ENCODE measurements around the gene ATN1. TPM values are rescaled to one million over a fixed set of nuclear protein-coding genes. Genes with fewer than 3 reads are reported as not detected.

The ATN1 gene
- polyA plus RNA-seq, 3 donors = 0.40 to 10.6 TPM; not detected in 1

DNA sequence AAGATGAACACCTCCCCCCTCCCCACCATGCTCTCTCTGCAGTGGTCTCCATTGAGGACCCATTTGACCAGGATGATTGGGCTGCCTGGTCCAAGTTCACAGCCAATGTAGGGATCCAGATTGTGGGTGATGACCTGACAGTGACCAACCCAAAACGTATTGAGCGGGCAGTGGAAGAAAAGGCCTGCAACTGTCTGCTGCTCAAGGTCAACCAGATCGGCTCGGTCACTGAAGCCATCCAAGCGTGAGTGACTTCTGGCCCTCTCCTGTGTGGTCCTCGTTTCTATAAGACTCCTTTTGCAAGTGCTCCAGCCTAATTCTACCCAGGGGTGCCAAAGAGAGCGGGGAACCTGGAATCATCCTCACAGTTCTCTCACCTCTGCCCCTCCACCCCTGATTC lies 6.2 kb upstream of the ATN1 start:
- Histone ChIP-seq H3K4me3 (replicated peaks in 1 of 3; ENCODE audit: low read depth in 2 of 3, low read length in 3 of 3) (no peak overlapping the region), H3K36me3 (replicated peaks in 1 of 2; ENCODE audit: control insufficient read depth in 1 of 2, insufficient read depth in 2 of 2, low read length in 2 of 2) (no peaks in the 10 kb centered on the region), H3K27ac (ENCODE audit: low read depth in 1 of 2, low read length in 2 of 2) (no peak overlapping the region), H3K27me3 (ENCODE audit: control insufficient read depth in 2 of 2, insufficient read depth in 2 of 2, low read length in 2 of 2) (peaks cover 0 to 30% of the 10 kb centered on the region in 2 donors), H3K9ac (ENCODE audit: insufficient read depth, low read length, poor library complexity, severe bottlenecking) (no peak overlapping the region), H3K9me3 (replicated peaks in 1 of 2; ENCODE audit: control insufficient read depth in 1 of 2, insufficient read depth in 1 of 2, low read length in 2 of 2) (no peaks in the 10 kb centered on the region), H4K20me1 (ENCODE audit: insufficient read depth, low read length) (no peaks in the 10 kb centered on the region), H3K4me1 (ENCODE audit: control insufficient read depth in 1 of 2, insufficient read depth in 2 of 2, low read length in 2 of 2) (peaks cover 31 to 33% of the 10 kb centered on the region in 2 donors), H2AFZ (ENCODE audit: insufficient read depth, low read depth, low read length, poor library complexity, severe bottlenecking) (no peak overlapping the region), H3K4me2 (replicated peaks; ENCODE audit: extremely low read depth, low read length, poor library complexity, severe bottlenecking) (no peak overlapping the region), H3K79me2 (ENCODE audit: insufficient read depth, low read length) (no peaks in the 10 kb centered on the region)
- peaks cover 0 to 2% (median 0%) of the 10 kb centered on the region in 7 donors for H3K9me3 Mint-ChIP-seq
- WGBS (ENCODE audit: insufficient coverage) = 97% methylated on average over 7 of the region's 7 CpGs
- peaks cover 31% of the 10 kb centered on the region for H3K4me1 Mint-ChIP-seq
- H3K36me3 Mint-ChIP-seq = peaks cover 0 to 2% of the 10 kb centered on the region in 2 donors
- TF ChIP-seq, protein P1, sequence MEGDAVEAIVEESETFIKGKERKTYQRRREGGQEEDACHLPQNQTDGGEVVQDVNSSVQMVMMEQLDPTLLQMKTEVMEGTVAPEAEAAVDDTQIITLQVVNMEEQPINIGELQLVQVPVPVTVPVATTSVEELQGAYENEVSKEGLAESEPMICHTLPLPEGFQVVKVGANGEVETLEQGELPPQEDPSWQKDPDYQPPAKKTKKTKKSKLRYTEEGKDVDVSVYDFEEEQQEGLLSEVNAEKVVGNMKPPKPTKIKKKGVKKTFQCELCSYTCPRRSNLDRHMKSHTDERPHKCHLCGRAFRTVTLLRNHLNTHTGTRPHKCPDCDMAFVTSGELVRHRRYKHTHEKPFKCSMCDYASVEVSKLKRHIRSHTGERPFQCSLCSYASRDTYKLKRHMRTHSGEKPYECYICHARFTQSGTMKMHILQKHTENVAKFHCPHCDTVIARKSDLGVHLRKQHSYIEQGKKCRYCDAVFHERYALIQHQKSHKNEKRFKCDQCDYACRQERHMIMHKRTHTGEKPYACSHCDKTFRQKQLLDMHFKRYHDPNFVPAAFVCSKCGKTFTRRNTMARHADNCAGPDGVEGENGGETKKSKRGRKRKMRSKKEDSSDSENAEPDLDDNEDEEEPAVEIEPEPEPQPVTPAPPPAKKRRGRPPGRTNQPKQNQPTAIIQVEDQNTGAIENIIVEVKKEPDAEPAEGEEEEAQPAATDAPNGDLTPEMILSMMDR (IDR thresholded peaks at IDR 0.05) = no peak
- intact Hi-C loops (cut with micrococcal nuclease) = loop anchor here (5.0 kb wide), 3 partner anchors 171 to 191 kb away; partner anchors contain the start of genes C1R (in 2 of the 2) and C1RL (in 1 of the 2)
- H3K27ac Mint-ChIP-seq = peak overlapping the region in 1 of 7 donors; percentile 35
- DNase-seq = no peak
- H3K27me3 Mint-ChIP-seq (ENCODE audit: low read depth in 3 of 3) = peaks cover 43 to 48% (median 48%) of the 10 kb centered on the region in 3 donors
- peak overlapping the region in 1 of 2 donors; percentile 63 for H3K4me3 Mint-ChIP-seq

DNA sequence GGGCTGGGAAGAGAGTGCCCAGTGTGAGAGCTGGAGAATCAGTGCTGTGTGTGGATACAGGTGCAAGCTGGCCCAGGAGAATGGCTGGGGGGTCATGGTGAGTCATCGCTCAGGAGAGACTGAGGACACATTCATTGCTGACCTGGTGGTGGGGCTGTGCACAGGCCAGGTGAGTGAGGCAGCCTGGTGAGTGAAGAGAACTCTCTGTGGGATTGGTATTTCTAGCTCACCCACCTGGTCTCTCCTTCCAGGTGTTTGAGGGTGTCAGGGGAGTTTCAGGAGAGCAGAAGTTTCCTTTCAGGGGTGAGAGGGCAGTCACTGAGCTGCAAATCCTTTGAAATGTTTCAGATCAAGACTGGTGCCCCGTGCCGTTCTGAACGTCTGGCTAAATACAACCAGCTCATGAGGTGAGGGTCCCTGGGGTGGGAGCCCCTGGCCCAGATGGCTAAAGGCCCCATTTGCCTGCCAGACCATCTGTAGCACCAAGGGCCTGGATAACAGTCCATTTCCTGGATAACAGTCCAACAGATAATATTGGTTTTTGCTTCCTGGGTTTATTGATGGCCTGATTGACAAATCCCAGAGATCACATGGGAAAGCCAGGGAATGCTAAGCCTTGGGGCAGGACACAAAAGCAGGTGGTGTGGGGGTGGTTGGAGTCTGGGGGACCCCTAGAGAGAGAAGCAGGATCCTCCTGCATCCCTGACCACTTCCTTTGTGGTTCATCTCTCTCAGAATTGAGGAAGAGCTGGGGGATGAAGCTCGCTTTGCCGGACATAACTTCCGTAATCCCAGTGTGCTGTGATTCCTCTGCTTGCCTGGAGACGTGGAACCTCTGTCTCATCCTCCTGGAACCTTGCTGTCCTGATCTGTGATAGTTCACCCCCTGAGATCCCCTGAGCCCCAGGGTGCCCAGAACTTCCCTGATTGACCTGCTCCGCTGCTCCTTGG lies 5.5 kb upstream of the ATN1 start:
- H2AFZ ChIP-seq (ENCODE audit: insufficient read depth, low read depth, low read length, poor library complexity, severe bottlenecking) = no peak overlapping the region
- peaks cover 37% of the 10 kb centered on the region for H3K4me1 Mint-ChIP-seq
- no peaks in the 10 kb centered on the region for H4K20me1 ChIP-seq (ENCODE audit: insufficient read depth, low read length)

More for the DNA sequence above, 5.5 kb upstream of the ATN1 start:
- TF ChIP-seq, protein P1 (IDR thresholded peaks at IDR 0.05) = no peak
- Histone ChIP-seq H3K79me2 (ENCODE audit: insufficient read depth, low read length) (no peaks in the 10 kb centered on the region), H3K4me3 (replicated peaks in 1 of 3; ENCODE audit: low read depth in 2 of 3, low read length in 3 of 3) (peak overlapping the region in 2 of 3 experiments; percentile 2 to 53), H3K27ac (ENCODE audit: low read depth in 1 of 2, low read length in 2 of 2) (peak overlapping the region in 1 of 2 donors; percentile 7), H3K9me3 (replicated peaks in 1 of 2; ENCODE audit: control insufficient read depth in 1 of 2, insufficient read depth in 1 of 2, low read length in 2 of 2) (no peaks in the 10 kb centered on the region), H3K9ac (ENCODE audit: insufficient read depth, low read length, poor library complexity, severe bottlenecking) (no peak overlapping the region), H3K36me3 (replicated peaks in 1 of 2; ENCODE audit: control insufficient read depth in 1 of 2, insufficient read depth in 2 of 2, low read length in 2 of 2) (no peaks in the 10 kb centered on the region), H3K4me1 (ENCODE audit: control insufficient read depth in 1 of 2, insufficient read depth in 2 of 2, low read length in 2 of 2) (peaks cover 36 to 40% of the 10 kb centered on the region in 2 donors), H3K27me3 (ENCODE audit: control insufficient read depth in 2 of 2, insufficient read depth in 2 of 2, low read length in 2 of 2) (peaks cover 3 to 33% of the 10 kb centered on the region in 2 donors), H3K4me2 (replicated peaks; ENCODE audit: extremely low read depth, low read length, poor library complexity, severe bottlenecking) (peak overlapping the region; percentile 55)
- Mint-ChIP-seq H3K9me3 (peaks cover 0 to 2% (median 0%) of the 10 kb centered on the region in 7 donors), H3K36me3 (peaks cover 0 to 7% of the 10 kb centered on the region in 2 donors), H3K27me3 (ENCODE audit: low read depth in 3 of 3) (peaks cover 43 to 52% (median 48%) of the 10 kb centered on the region in 3 donors), H3K27ac (peak overlapping the region in 4 of 7 donors; percentile 54 to 70 (median 64)), H3K4me3 (peak overlapping the region; percentile 67 to 92)
- peak in 2 of 3 donors; percentile 66 to 76 for DNase-seq
- 33% methylated on average over 9 of the region's 9 CpGs for WGBS (ENCODE audit: insufficient coverage)
- intact Hi-C loops (cut with micrococcal nuclease) = loop anchor here (5.0 kb wide), 3 partner anchors 170 to 190 kb away; partner anchors contain the start of genes C1R (in 2 of the 2) and C1RL (in 1 of the 2)
